GM08714 (cell line): ENCODE data around the gene CARMIL1.

Experiments
- H3K4me3 ChIP-seq: fragments of 200-500 bp; sonication (Bioruptor generic); 2 replicates; pipeline ENCODE4 v1.5.1; 2014; ENCODE audit warnings: mild to moderate bottlenecking, low read length, inconsistent platforms
- ZNF274 ChIP-seq: IDR thresholded peaks from 2 replicates; pipeline ENCODE4 v1.6.1; 2012; ENCODE audit warnings: mild to moderate bottlenecking, low read depth, low read length

CARMIL1 gene

DNA sequence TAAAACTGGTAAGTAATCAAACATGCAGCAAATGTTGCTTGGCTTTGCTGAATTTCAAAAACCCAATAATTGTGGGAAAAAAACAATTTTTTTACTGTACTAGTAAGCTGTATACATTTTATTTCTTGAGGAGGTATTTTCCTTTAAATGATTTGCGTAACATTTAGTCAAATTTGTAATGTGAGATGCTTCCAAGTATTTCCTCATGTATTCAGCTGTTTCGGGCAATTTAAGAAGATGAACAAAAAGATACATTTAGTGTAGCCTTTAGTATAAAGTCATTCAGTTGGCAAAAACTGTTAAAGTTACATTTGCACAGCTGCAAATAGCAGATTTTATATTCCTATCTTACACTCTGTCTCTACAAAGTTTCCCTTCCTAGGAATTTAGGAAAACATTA, 186.8 kb downstream of the CARMIL1 start:
- H3K4me3 ChIP-seq, result no peak overlapping the region
- TF ChIP-seq ZNF274, result no peak

DNA sequence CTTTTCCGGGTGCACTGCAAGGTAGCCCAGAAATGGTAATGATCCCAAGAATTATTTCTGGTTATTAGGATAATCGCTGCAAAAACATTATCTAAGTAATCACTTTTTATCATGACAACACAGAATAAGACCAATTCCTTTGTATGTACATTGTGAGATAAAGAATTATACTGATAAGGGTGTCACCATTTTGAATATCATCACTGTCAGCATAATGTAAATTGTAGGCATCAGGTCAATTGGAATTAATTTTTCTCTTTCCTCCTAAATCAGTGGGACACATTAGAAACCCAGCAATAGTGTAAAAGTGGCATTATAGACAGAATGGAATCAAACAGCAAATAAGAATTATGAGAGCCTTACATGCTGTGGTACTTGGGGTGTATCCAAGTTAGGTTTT, 189.7 kb downstream of the CARMIL1 start:
- H3K4me3 ChIP-seq, result no peak overlapping the region
- no peak for TF ChIP-seq ZNF274

DNA sequence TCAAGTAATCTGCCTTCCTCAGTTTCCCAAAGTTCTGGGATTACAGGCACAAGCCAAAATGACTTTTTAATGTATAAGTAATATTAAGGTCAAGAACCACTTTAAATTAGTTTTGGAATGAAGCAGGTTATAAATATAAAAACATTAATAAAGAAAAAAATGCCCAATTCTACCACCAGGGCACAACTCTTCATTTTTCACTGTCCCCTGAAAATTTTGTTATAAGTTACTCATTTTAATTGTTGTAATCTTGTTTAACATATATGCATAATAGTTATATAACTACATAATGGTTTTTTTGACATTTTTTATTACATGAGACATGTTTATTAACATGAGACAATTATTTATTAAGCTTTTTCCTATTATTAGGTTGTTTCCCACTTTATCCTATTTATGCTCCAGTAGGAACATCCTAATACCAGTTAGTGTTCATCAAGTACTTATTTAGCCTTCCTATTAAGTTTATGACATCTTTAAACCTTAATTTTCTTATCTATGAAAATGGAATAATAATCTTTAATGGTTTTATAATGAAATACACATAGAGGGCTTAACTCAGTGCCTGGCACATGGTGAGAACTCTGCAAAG, 190.7 kb downstream of the CARMIL1 start:
- no peak overlapping the region for H3K4me3 ChIP-seq
- no peak for TF ChIP-seq ZNF274

DNA sequence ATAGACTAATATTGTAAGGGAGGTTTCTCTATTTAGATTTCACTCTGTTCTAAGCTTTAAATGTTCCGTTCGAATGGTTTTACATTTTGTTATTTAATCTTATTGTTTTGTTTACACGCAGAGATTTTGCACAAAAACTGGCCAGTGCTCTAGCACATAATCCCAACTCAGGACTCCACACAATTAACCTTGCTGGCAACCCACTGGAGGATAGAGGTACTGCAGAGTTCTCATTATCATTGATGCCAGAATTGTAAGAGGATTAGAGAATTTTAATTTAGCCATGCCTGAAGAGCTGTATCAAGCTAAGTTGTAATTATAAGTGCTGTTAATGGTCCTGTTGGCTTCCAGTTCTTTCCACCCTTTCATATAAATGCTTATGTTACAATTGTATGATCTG, 193.1 kb downstream of the CARMIL1 start:
- H3K4me3 ChIP-seq, result no peak overlapping the region
- TF ChIP-seq ZNF274, result no peak

DNA sequence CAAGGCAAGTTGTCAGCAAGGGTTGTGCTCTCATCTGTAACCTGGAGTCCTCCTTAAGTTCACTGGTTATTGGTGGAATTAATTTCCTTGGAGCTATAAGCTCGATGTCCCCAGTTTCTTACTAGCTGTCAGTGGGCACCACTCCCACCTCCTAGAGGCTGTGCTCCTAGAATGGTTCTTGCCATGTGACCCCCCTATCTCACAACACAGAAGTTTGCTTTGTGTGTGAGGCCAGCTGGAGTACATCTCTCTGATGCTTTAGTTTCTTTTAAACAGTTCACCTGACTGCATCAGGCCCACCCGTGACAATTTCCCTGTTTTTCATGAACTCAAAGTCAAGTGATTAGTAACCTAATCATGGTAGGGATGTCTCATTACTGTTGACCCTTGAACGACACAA, 193.7 kb downstream of the CARMIL1 start:
- TF ChIP-seq ZNF274, result no peak
- no peak overlapping the region for H3K4me3 ChIP-seq

DNA sequence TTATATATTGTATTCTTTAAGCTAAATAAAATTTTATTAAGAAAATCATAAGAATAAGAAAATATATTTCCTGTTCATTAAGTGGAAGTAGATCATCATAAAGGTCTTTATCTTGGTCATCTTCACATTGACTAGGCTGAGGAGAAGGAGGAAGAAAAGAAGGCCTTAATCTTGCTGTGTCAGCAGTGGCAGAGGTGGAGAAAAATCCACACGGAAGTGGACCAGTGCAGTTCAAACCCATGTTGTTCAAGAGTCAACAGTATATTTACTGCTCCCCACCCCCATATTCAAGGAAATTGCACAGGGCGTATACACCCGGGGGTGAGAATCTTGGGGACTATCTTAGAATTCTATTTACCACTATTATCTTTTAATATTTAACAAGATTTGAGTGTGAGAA, 194.3 kb downstream of the CARMIL1 start:
- no peak overlapping the region for H3K4me3 ChIP-seq
- TF ChIP-seq ZNF274, result no peak

DNA sequence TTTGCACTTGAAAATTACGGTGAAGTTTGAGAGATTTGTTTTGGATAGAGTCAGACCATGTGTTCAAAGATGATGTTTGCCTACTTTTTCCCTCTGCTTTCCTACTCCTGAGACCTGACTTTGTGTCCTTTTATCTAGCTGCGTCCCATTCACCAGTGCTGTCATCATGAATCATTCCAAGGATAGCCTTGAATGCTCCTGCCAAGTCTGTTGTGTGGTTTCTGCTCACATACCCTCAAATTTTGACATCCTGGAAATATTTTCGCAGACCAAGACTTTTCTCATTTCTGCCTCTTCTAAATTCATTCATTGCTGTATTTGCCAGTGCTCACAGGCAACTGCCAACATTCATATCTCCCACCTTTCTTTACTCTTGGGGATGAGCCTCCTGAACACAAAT, 197.0 kb downstream of the CARMIL1 start:
- TF ChIP-seq ZNF274, result no peak
- H3K4me3 ChIP-seq, result no peak overlapping the region

DNA sequence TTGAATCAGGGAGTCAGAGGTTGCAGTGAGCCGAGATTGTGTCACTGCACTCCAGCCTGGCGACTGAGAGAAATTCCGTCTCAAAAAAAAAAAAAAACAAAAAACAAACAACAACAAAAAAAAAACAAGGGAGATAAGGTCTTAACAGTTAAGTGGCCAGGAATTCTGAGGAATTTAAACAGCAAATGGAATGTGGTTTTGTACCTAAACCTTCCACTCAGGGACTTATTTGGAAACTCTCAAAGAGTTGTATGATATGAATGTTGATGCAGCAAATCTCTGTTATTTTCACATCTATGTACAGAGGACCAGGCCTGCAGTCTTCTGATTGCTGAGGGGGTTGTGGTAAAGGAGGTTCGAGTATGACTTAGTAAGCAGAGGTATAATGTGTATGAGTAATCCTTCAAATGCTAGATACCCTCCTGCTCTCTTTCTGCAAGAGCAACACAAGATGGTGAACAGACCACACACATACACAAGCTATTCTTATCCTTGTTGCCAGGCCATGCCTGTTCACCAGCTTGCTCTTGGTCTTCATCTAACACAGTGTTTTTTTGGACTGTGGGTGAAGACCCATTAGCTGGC, 197.9 kb downstream of the CARMIL1 start:
- H3K4me3 ChIP-seq, result no peak overlapping the region
- TF ChIP-seq ZNF274, result no peak

DNA sequence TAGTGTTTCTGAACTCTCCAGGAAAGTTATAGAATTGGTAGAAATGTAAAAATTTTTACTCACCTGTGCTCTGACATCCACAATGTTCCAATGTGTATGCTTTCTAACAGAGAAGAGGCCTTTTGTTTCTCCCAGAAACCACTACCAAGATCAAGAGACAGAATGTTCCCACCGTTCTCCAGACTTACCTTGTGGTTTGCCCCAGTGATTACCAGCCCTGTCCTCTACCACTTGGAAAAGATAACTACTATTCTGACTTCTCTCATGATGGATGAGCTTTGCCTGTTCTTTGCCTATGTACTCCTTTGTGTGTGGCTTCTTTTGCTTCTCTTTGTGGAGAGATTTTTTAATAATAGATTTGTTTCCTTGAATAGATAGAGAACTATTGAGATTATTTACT, 199.8 kb downstream of the CARMIL1 start:
- no peak for TF ChIP-seq ZNF274
- no peak overlapping the region for H3K4me3 ChIP-seq

DNA sequence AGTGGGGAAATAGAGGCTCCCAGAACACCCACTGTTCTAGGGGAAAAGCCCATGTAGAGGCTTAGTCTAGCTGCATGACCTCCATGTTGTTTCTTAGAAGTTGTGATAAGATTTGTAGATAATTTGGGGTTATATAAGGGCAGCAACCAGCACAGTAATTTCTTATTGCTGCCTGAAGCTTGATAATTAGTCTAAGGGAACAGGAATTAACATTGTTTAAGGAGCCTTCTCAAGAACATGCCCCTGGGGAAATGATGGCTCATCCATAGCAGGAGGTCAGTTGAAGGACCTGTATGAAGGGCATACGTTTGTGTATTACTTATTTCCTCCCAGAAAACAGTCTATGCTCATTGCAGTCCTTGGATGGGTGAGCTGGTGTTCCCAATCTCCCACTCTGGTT, 202.1 kb downstream of the CARMIL1 start:
- TF ChIP-seq ZNF274, result no peak
- H3K4me3 ChIP-seq, result no peak overlapping the region

DNA sequence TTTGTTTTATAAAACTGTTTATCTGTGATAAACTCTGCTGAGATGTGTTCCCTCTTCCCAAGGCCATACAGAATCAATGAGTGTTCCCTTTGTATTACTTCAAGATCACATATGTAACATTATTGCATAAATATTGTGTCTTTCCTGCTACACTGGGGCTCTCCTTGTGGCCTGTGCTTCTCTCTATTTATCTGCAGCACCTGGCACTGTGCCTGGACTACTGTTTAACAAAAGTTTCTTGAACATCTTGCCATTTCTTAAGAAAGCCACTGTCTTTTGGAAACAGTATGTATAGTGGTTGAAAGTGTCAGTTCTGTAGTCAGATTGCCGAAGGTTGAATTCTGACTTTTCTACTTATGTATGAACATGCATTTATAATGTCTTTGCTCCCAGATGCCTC, 203.8 kb downstream of the CARMIL1 start:
- no peak for TF ChIP-seq ZNF274
- no peak overlapping the region for H3K4me3 ChIP-seq

DNA sequence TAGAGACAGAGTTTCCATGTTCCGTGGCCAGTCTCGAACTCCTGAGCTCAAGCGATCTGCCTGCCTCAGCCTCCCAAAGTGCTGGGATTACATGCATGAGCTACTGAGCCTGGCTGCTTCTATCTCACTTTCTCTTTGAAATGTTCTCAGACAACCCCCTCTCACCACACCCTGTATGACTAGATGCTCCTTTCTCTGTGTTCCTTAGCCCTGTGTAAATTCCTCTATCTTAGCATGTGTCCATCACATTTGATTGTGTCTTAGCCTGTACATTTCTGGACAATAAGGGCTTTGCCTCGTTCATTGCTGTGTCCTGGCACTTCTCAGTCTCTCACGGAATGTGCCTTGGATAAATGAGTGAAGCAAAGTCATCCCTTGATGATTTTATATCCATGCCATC, 204.8 kb downstream of the CARMIL1 start:
- H3K4me3 ChIP-seq, result no peak overlapping the region
- TF ChIP-seq ZNF274, result no peak

DNA sequence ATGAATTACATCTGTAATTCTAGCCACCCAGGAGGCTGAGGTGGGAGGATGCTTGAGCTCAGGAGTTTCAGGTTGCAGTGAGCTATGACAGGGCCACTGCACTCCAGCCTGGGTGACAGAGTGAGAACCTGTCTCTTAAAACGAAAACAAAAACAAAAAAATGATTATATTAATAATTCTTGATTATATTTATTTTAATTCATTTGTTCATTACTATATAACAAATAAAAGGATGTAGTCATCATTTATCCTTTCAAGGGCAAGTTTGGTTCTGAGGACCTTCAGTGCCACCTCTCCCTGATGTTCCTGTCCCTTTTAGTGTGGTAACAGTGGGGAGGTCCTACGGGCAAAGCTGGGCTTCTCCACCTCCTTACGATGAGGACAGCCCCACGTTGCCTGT, 205.7 kb downstream of the CARMIL1 start:
- no peak for TF ChIP-seq ZNF274

DNA sequence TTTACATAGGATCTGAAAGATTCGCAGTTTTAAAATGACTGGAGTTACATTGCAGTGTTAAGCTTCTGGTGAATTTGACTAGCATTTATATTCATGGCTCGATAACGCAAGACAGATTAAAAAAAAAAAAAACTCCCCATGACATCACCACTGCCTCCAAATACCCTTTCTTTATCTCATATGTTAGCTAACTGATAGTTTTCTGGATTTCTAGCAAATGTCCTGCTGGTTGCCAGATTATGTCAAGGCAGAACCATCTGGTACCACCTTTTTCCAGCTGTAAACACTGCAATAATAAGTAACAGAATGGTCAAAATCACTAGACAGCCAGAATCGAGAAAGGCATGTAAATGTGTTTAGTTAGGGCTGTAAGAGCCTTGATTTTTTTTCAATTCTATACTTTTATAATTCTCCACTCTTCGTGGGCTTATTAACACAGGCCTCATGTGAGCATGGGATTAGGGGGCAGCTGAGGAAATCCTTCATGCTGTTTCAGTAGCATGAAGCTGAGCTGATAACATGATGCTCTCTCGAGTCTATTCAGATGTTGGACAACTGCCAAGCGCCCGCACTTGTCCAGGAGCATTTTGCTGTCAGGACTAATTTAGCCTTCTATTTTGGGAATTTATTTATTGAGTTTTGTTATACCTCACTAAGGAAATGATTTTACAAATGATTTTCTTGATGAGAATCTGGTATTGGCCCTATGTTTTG, 206.8 kb downstream of the CARMIL1 start:
- no peak overlapping the region for H3K4me3 ChIP-seq

More for the DNA sequence above, 205.7 kb downstream of the CARMIL1 start:
- no peak overlapping the region for H3K4me3 ChIP-seq

DNA sequence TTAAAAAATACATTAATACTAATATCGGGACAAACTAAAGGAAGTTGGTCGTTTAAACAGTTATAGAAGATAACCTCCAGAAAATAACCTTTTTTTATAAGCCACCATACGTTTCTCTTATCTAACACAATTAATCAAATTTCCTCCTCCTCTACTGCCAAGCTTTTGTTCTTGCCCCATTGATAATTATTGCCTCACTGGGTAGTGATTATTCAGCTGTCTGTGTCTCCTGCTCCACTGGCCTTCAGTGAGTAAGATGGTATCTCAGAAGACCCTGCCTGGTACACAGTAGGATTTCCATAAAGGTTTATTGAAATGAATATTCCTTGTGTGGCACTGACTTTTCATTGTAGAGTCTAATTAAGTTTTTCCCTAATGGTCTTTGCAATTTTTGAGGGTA, 207.4 kb downstream of the CARMIL1 start:
- no peak for TF ChIP-seq ZNF274
- H3K4me3 ChIP-seq, result no peak overlapping the region

More for the DNA sequence above, 206.8 kb downstream of the CARMIL1 start:
- no peak for TF ChIP-seq ZNF274
